22Rv1 (cell line): ENCODE results near the gene STAM.

Experiments used
- H3K27ac ChIP-seq: fragments of 450-650 bp; 2 replicates; pipeline ENCODE4 v1.5.1; 2017
- CTCF ChIP-seq: fragments of 450-650 bp; IDR thresholded peaks from 2 replicates; pipeline ENCODE4 v1.5.1; 2017; ENCODE audit warnings: mild to moderate bottlenecking
- ZFX ChIP-seq: fragments of 450-650 bp; IDR thresholded peaks from 2 replicates; pipeline ENCODE4 v1.6.1; 2017; ENCODE audit warnings: antibody characterized with exemption, borderline replicate concordance

STAM gene

DNA sequence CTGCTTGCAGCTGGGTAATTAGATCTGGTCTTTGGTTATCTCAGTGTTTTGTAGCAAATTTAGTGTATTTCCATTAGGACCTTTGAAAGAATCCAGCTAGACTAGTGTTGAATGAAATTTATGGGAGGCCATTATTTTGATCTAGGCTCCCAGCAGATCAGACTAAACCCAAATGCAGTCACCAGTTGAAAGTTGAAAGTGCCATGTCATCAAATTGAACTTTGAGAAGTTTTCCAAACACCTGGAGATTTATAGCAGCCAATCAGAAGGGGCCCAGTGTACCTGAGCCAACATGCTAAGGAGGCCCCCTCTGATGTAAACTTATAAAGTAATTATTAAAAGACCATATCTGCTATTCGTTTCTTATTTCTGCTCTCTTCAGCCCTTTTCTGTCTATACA is 96.7 kb downstream of the STAM start:
- no peak overlapping the region for H3K27ac ChIP-seq
- TF ChIP-seq ZFX (no peak), CTCF (no peak)

DNA sequence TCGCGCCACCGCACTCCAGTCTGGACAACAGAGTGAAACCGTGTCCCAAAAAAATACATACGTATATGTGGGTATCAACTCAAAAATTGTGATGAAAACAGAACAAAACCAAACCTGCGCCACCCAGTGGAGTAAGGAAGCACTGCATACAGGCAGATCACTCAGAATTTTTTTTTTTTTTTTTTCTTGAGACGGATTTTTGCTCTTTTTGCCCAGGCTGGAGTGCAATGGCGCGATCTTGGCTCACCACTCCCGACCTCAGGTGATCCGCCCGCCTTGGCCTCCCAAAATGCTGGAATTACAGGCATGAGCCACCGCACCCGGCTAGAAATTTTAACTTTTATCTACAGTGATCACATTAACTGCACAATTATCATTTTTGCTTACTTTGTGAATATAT is 99.0 kb downstream of the STAM start:
- TF ChIP-seq CTCF (peak; percentile 90), ZFX (no peak)
- no peak overlapping the region for H3K27ac ChIP-seq

DNA sequence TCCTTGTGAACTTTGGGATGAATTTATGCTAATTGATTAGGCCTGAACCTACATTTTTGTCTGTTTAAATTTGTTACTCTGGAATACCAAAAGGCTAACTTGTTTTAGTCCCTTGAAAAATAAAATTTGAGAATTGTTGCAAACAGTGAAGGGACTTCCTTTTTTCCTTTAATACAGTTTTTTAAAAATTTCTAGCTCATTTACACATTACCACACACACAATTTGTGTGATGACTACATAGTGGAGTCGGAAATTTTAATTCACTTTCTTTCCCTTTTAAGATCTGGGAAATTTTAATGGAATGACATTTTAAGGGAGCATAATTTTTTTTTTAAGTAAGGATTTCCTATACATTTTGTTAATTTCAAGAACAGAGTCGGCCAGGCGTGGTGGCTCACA is 99.5 kb downstream of the STAM start:
- H3K27ac ChIP-seq, result no peak overlapping the region
- TF ChIP-seq ZFX (no peak), CTCF (no peak)

DNA sequence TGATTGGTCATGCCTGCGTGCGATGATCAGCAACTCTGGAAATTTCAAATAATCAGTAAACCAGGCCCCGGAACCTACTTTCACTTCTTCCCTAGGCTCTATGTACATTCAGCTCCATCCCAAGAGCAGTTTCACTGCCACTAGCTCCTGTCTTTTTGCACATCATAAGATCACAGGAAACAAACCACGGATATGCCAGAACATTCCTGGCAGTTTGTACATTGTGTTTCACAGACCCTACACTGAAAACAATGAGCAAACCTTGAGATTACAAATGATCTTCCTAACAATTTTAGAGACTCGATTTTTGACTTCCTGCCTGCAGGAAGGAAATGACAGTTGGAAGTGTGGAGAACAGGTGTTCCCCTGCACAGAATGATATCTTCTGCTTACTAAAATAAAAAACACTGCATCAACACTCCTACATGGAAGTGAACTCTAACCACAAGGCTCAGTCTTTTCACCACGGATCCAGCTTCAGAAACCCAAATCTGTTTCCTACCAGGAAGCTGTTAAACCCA is 100.5 kb downstream of the STAM start:
- H3K27ac ChIP-seq, result no peak overlapping the region
- TF ChIP-seq CTCF (no peak), ZFX (no peak)

- no peak overlapping the region for H3K27ac ChIP-seq
- TF ChIP-seq ZFX, result no peak
- no peak for TF ChIP-seq CTCF
These were observed 104.1 kb downstream of the STAM start for GRCh38 chr10:17747883-17748550.

GRCh38 chr10:17749890-17750289 is 105.9 kb downstream of the STAM start:
- no peak overlapping the region for H3K27ac ChIP-seq
- TF ChIP-seq CTCF, result no peak
- TF ChIP-seq ZFX, result no peak

GRCh38 chr10:17751781-17752445 is 108.0 kb downstream of the STAM start, which contains the start of gene TMEM236:
Gene TMEM236, plus strand, starts transcription at chr10:17752201. Its CDS starts 95 bp downstream, at chr10:17752296.
- H3K27ac ChIP-seq, result no peak within 1 kb of the TSS
- no peak for TF ChIP-seq CTCF
- TF ChIP-seq ZFX, result no peak
